Effector memory CD4-positive, alpha-beta T cell (primary cell): ENCODE results near the gene DOHH.

Experiments
- DNase-seq, 3 donors: peaks; one replicate each; pipeline ENCODE4 v3.0.0-alpha.2; 2020
- H3K27ac ChIP-seq: 2 replicates; pipeline ENCODE4 v1.7.0; 2013; ENCODE audit warnings: mild to moderate bottlenecking, low read length, moderate library complexity; ENCODE audit not compliant: insufficient read depth, poor library complexity, severe bottlenecking
- H3K27me3 ChIP-seq: replicated peaks from 2 replicates; pipeline ENCODE4 v1.7.0; 2013; ENCODE audit warnings: mild to moderate bottlenecking, low read length; ENCODE audit not compliant: insufficient read depth, control insufficient read depth, poor library complexity, severe bottlenecking
- H3K36me3 ChIP-seq: 2 replicates; pipeline ENCODE4 v1.7.0; 2013; ENCODE audit warnings: mild to moderate bottlenecking, low read length, moderate library complexity; ENCODE audit not compliant: control insufficient read depth, insufficient read depth
- H3K4me1 ChIP-seq: 2 replicates; pipeline ENCODE4 v1.7.0; 2013; ENCODE audit warnings: low read length, mild to moderate bottlenecking; ENCODE audit not compliant: control insufficient read depth, insufficient read depth, poor library complexity, severe bottlenecking
- H3K4me3 ChIP-seq: 2 replicates; pipeline ENCODE4 v1.7.0; 2013; ENCODE audit warnings: low read length, low read depth, mild to moderate bottlenecking; ENCODE audit not compliant: insufficient read depth, poor library complexity, severe bottlenecking
- H3K9me3 ChIP-seq: 2 replicates; pipeline ENCODE4 v1.7.0; 2013; ENCODE audit warnings: mild to moderate bottlenecking, low read length, moderate library complexity; ENCODE audit not compliant: control insufficient read depth
- total RNA-seq, 3 donors: gene quantifications; one replicate each; lab custom pipeline; 2026; lab: John Stamatoyannopoulos, UW

The DOHH gene
- 3.1 to 7.0 (median 6.6) reads per million in 3 donors for total RNA-seq

DNA sequence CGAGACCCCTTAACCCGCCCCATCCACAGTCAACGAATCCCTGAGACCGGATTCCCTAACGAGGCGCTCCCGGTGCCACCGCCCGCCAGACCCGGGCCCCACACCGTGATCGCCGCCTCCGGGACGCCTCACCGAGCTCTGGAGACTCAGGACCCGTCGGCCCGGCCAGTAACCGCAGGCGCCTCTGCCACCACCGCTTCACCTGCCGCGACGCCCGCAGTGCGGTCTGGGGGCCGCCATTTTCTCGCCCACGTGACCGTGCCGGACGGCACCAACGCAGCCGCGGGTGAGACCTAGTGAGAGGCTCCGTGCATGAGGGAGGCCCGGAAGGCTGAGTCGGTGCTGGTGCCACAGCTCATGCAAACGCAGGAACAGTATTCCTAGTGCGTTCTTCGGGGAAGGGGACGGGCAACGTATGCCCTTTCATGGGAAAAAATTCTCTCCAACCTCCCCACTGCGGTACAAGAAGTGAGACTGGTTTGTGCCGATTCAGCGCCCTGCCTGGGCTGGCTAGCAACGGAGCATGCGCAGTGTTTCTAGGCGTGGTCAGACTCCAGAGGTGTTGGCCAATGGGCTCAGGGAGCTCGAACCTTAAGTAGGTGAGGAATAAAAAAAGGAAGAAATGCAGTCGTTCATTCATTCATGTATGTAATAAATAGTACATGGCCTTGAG is at the start of gene DOHH:
Gene DOHH (minus strand): TSS at position 246 of the 673 bp plus-strand sequence. CDS start 3,860 bp downstream, outside the sequence.
- H3K4me3 ChIP-seq = peak within 1 kb of the TSS; percentile 82
- H3K27ac ChIP-seq = peak within 1 kb of the TSS; percentile 90
- peaks cover under 1% of the 10 kb centered on the region for H3K36me3 ChIP-seq
- peak; percentile 86 to 90 (median 87) for DNase-seq
- peaks cover 12% of the 10 kb centered on the region for H3K4me1 ChIP-seq
- H3K9me3 ChIP-seq = no peaks in the 10 kb centered on the region
- no peaks in the 10 kb centered on the region for H3K27me3 ChIP-seq

- DNase-seq = no peak
- Histone ChIP-seq H3K36me3 (peaks cover 30% of the 10 kb centered on the region), H3K4me1 (peaks cover 12% of the 10 kb centered on the region), H3K27me3 (no peaks in the 10 kb centered on the region), H3K27ac (no peak overlapping the region), H3K4me3 (no peak overlapping the region), H3K9me3 (no peaks in the 10 kb centered on the region)
These were observed 49.3 kb upstream of the DOHH start for GRCh38 chr19:3549816-3550215.

DNA sequence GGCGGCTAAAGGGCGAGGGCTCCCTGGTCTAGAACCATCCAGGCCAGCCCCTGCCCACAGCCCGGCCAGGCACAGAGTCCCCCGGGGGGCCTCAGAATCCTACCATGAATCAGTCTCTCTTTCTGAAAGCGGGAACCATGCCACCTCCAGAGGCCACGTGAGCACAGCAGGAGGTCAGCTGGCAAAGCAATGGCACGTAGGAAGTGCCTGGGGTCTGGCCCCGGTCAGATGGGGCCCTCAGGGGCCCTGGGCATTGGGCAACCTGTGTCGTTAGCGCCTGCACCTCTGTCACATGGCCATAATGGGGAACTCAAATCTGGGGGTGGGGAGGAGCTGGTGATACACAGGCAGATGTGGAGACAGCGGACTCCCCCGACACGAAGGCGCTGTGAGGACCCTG is 48.1 kb upstream of the DOHH start:
- Histone ChIP-seq H3K9me3 (no peaks in the 10 kb centered on the region), H3K4me1 (peaks cover 2% of the 10 kb centered on the region), H3K27ac (no peak overlapping the region), H3K4me3 (no peak overlapping the region), H3K36me3 (peaks cover 36% of the 10 kb centered on the region), H3K27me3 (no peaks in the 10 kb centered on the region)
- no peak for DNase-seq

DNA sequence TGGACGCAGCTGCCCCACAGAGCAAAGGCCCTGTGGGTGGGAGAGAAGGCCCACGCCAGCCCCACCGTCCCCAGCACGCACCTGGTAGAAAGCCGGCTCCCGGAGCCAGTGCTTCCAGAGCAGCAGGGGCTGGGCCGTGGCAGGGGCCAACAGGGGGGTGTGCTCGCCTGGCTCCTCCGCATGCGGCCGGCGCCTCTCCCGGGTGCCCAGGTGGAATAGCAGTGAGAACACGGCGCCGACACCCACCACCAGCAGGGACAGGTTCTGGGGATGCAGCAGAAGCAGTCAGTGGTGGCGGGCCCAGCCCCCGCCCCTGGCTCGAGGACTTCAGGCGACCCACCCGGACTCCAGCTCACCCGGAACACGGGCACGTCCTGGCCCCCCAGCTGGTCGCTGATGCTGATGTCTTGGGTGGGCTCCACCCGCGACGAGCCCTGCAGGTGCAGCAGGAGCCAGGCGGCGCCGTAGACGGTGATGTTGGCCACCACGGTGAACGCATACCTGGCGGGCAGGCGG is 47.4 kb upstream of the DOHH start:
- DNase-seq = no peak
- peaks cover 36% of the 10 kb centered on the region for H3K36me3 ChIP-seq
- H3K4me3 ChIP-seq = no peak overlapping the region
- no peaks in the 10 kb centered on the region for H3K27me3 ChIP-seq
- no peaks in the 10 kb centered on the region for H3K4me1 ChIP-seq
- H3K27ac ChIP-seq = no peak overlapping the region
- H3K9me3 ChIP-seq = no peaks in the 10 kb centered on the region

GRCh38 chr19:3547301-3547731 is 46.8 kb upstream of the DOHH start:
- Histone ChIP-seq H3K27ac (no peak overlapping the region), H3K9me3 (no peaks in the 10 kb centered on the region), H3K27me3 (no peaks in the 10 kb centered on the region), H3K4me3 (no peak overlapping the region), H3K36me3 (peaks cover 36% of the 10 kb centered on the region), H3K4me1 (no peaks in the 10 kb centered on the region)
- no peak for DNase-seq

GRCh38 chr19:3546119-3546518 is 45.6 kb upstream of the DOHH start:
- Histone ChIP-seq H3K4me3 (no peak overlapping the region), H3K36me3 (peaks cover 36% of the 10 kb centered on the region), H3K27ac (no peak overlapping the region), H3K4me1 (no peaks in the 10 kb centered on the region), H3K9me3 (no peaks in the 10 kb centered on the region), H3K27me3 (no peaks in the 10 kb centered on the region)
- no peak for DNase-seq

DNA sequence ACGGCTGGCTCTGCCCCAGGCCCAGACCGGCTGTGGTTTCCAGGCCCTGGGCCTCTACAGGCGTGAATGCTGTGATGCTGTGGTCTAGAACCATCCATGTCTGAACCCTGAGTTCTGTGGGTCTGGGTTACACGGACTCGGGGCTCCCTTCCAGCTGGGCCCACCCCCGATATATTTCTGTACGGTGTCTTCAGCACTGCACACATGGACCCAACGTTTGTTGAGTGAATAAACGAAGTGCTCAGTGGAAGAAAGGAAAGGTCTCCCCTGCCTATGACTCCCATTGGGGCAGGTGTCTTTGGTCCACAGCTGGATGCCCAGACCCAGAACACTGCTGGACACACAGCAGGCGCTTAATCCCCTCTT is 45.2 kb upstream of the DOHH start:
- Histone ChIP-seq H3K4me1 (no peaks in the 10 kb centered on the region), H3K27ac (no peak overlapping the region), H3K9me3 (no peaks in the 10 kb centered on the region), H3K36me3 (peaks cover 36% of the 10 kb centered on the region), H3K27me3 (no peaks in the 10 kb centered on the region), H3K4me3 (no peak overlapping the region)
- no peak for DNase-seq

- H3K4me1 ChIP-seq = no peaks in the 10 kb centered on the region
- no peak overlapping the region for H3K27ac ChIP-seq
- no peaks in the 10 kb centered on the region for H3K27me3 ChIP-seq
- no peaks in the 10 kb centered on the region for H3K9me3 ChIP-seq
- peaks cover 36% of the 10 kb centered on the region for H3K36me3 ChIP-seq
- peak; percentile 56 to 69 (median 66) for DNase-seq
- H3K4me3 ChIP-seq = no peak overlapping the region
These were observed 44.5 kb upstream of the DOHH start for GRCh38 chr19:3544742-3545668.

GRCh38 chr19:3544058-3544376 is 43.5 kb upstream of the DOHH start:
- Histone ChIP-seq H3K27ac (no peak overlapping the region), H3K36me3 (peaks cover 41% of the 10 kb centered on the region), H3K27me3 (no peaks in the 10 kb centered on the region), H3K9me3 (no peaks in the 10 kb centered on the region), H3K4me3 (no peak overlapping the region), H3K4me1 (no peaks in the 10 kb centered on the region)
- DNase-seq = no peak
